GM18868 (cell line): ENCODE measurements around the gene CLECL1.
A peak's percentile ranks its signal among the peaks of the same experiment; 100 is the strongest.
"Not testable (repeated sequence)": the region's sequence is repeated elsewhere in the genome, so short reads cannot be mapped to it uniquely, and the experiment has no call there.

Source experiments
- ATAC-seq: cut with Tn5 transposase; IDR thresholded peaks from one replicate; pipeline ENCODE4 v1.9.1; 2021; ENCODE audit warnings: mild to moderate bottlenecking, moderate library complexity; ENCODE audit not compliant: unreplicated experiment

CLECL1 gene

DNA sequence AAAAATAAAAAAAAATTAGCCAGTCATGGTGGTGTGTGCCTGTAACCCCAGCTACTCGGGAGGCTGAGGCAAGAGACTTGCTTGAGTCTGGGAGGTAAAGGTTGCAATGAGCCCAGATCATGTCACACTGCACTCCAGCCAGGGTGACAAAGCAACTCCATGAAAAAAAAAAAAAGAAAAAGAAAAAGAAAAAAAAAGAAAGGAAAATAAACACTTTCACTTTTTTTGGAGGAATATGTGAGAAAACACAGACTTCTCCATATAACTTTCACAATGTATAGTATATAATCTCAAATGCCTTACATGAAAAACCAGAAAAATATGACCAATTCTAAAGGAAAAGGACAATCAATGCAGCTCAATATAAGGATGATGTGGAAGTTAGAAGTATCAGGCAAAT, 8.9 kb downstream of the CLECL1 start:
- ATAC-seq = no peak

DNA sequence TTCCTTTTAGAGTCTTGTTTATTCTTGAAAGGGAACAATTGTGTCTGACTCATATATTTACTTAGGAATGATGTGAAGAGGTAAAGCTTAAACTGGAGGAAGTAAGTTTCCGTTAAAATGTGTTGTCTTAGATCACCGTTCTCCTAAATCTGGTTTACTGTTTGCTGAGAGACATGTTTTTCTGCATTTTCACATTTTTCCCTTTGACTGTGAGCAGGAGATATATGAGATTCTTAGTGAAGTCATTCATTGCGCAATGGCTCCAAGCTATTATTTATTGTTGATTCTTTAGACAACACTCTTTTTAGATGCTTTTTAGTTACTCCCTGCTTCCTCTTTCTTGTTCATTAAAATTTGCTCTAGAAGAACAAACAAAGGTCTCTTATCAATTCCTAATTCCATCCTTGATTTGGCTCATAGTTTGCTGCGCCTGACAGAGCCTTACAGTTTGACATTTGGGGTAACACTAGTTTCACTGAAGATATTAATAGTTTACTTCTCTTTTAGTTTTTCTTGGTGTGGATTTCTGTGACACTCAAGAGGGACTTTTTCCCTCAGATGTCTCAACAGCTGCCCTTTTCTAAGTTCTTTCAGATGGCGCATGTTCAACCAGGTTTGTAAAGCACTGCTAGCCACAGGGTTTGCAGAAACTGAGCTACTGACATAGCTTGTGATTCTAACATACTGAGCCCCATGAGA, 11.4 kb downstream of the CLECL1 start:
- ATAC-seq = peak; percentile 67

DNA sequence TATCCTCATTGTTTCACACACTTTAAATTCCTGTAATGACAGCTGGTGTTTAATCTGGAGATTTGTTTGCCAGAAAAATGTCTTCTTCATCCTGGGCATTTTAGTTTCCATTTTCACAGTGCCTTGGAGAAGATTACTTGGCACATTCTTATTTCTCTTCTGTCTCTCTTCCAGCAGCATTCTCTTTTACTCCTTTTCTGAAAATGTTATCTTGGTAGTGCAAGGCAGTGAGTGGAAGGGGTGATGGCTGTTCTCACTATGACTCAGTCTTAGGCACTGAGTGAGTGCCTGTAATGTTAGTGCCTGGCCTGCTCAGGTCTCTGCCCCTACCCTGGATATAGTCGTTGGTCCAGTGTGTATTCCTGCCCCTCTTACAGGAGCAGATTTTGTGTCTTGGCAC, 13.1 kb downstream of the CLECL1 start:
- ATAC-seq = no peak

- ATAC-seq = no peak
These were observed 13.9 kb downstream of the CLECL1 start for GRCh38 chr12:9718968-9719367.

- no peak for ATAC-seq
These were observed 15.6 kb downstream of the CLECL1 start for GRCh38 chr12:9717070-9717925.

GRCh38 chr12:9713032-9713558, 19.8 kb downstream of the CLECL1 start:
- peak; percentile 63 for ATAC-seq

GRCh38 chr12:9711664-9712063, 21.2 kb downstream of the CLECL1 start:
- no peak for ATAC-seq

DNA sequence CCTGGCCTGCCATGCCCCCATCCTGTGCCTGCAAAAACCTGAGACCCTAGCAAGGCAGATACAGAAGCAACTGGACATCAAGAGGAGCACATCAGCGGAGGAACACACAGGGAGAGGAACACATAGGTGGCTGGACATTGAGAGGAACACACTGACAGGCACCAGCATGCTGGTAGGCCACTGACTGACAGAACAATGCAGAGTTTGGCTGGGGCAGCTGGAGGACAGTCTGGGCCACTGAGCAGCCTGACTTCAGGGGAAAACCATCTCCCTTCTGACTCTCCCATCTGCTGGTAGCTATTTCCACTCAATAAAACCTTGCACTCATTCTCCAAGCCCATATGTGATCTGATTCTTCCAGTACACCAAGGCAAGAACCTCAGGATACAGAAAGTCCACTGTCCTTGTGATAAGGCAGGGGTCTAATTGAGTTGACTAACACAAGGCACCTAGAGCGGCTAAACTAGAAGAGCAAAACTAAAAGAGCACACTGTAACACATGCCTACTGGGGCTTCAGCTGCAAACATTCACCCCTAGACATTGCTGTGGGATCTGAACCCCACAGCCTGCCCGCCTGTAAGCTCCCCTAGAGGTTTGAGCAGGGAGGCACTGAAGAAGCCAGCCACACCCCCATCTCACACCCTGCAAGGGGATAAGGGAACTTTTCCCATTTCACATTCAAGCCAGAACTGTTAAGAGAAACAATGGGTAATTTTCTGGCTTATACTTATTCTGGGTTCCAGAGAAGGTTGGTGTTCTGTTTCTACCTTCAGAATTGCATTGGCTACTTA, 22.1 kb downstream of the CLECL1 start:
- no peak for ATAC-seq

DNA sequence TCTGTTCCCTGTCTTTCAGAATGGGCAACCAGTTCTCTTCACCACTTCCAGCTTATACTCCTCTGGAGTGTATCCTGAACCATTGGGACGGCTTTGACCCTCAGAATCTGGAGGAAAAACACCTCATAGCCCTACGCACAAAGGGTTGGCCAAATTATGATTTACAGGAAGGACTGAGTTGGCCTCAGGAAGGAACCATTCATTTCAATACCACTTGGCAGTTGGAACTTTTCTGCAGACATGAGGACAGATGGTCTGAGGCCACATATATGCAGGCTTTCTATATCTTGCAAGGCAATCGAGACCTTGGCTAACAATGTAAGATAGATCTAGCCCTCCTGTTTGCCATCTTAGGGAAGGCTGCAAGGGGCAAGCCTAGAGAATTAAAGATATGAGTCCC, 24.0 kb downstream of the CLECL1 start:
- ATAC-seq = no peak

- peak; percentile 67 for ATAC-seq
These were observed 24.8 kb downstream of the CLECL1 start for GRCh38 chr12:9707864-9708808.

DNA sequence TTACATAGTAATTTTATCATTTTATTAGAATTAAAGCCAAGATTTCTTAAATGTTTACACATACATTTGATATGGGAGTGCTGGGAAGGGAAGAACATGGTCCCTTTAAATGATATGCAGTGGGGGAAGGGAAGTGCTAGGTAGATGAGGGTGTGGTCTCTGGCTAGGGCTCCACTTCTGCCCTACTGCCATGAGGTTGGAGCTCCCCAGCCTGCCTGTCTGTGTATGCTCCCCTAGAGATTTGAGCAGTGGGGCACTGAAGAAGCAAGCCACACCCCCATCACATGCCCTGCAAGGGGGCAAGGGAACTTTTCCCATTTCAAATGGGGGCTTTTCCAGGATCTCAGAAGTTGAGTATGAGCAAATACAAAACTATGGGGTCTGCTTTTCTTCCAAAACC, 25.5 kb downstream of the CLECL1 start:
- no peak for ATAC-seq

- ATAC-seq = no peak
These were observed 26.7 kb downstream of the CLECL1 start for GRCh38 chr12:9706086-9706685.

- ATAC-seq = not testable (repeated sequence)
These were observed 28.3 kb downstream of the CLECL1 start for GRCh38 chr12:9704561-9704960.

DNA sequence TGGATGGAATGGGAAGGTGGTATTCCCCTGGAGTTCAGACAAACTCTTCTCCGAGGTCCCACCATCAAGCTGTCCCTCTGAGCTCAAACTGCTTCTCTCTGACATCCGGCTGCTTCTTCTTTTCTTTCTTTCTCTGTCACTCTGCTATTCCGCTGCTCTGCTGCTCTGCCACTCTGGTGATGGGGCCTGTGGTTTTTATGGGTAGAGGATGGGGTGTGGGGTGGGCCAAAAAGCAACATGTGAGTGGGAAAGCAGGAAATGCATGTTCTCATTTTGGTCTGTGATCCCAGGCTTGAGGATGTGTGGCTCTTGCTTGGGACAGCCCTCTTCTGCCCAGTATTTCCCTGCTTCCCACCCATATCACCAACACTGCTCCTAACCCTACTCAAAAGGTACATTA, 30.6 kb downstream of the CLECL1 start:
- no peak for ATAC-seq

DNA sequence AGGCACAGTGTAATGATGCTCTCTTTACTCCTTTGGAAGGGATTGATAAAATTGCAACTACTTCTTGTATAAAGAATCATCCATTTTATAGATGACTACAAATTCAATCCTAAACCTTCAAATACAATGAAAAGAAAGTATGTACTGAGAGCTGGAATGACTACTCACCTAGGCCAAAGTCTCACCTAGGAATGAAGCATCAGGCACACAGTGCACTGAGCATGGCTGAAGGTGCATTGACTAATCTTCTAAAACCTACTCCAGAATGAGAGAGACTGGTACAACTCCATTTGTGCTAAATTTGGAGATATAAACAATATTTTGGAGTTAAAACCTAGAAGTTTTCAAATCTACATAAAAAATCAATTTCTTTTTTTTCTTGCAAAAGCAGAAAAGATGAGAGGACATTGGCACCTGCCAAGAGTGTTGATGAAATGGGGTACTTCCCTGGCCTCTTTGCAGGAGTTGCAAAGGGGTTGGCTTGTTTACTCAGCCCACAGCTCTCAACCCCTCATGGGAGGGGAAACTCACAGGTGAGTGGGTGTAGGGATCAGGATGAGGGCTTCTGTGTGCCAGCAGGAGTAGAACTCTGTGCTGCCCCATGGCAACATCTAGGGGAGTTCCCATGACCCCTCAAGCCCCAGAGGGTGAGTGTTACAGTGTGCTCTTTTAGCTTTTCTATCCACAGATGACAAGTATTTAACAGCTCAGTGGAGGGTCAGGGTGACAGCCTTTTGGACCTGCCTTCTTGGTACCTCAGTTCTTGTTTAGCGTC, 31.3 kb downstream of the CLECL1 start:
- ATAC-seq = peak; percentile 45

GRCh38 chr12:9700606-9700956, 32.3 kb downstream of the CLECL1 start:
- no peak for ATAC-seq

DNA sequence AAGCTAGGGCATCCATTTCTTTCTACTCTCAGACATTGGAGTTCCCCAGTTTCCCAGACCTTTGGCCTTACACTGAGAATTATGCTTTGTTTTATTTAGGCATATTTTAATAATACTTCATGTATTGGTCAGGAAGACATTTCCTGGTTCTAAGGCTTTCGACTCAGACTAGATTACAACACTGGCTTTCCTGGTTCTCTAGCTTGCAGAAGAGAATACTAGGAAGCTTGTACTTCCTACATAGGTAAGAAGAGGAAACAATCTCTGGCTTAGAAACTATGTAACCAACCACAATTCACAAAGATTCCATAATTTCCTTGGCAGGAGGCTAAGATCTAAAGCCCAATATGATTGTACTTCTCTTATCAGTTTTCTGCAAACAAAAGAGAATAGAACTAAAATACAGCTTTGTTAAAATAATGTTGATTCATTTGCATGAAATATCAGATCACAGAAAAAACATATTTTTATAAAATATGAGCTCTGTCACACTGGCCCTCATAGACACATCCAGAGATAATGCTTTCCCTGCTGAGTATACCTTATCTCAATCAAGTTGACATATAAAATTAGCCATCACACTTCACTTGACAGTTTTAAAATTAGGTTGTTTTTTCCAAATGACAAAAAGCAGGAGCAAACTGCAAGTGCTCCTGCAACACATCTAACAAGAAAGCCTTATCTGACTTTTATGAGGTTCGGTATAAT, 32.8 kb downstream of the CLECL1 start:
- ATAC-seq = no peak

DNA sequence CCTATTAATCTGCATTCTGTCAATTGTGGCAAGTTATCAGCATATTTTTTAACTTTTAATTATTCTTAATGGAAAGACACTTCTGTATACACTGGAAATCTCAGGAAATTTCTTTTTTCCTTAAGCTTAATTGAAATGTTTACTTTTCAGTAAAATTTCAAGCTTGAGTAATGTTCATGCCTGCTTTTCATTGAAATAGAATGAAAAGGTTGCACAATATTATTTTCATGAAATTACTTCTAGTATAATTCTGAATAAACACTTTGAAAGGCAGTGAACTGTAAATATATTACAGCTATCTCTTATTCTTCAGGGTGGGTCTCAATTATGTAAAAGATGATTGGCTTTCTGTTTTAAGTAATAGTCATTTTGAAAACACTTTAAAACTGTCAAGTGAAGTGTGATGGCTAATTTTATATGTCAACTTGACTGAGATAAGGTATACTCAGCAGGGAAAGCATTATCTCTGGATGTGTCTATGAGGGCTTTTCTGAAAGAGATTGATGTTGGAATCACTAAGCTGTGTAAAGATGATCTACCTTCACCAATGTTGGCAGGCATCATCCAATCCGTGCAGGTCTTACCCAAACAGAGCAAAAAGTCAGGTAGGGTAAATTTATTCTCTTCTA, 33.5 kb downstream of the CLECL1 start:
- no peak for ATAC-seq
